ENCODE results near the gene DIAPH2.

DNA sequence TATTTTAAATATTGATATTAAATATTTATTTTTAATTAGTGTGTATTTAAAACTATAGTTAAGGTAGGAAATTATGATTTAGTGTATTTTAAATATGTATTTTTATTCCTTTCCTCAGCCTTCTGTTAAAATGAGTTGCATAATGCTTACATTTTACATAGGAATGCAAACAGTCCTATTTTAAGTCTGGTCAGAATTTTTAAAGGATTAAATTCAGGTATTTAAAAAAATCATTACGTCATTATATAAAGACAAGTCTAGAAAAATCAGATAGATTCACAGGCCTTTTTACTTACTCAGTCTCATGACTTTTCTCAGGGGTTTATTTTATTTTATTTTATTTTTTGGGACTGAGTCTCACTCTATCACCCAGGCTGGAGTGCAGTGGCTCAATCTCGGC lies 148.7 kb downstream of the DIAPH2 start:
- TF ChIP-seq, protein P1, sequence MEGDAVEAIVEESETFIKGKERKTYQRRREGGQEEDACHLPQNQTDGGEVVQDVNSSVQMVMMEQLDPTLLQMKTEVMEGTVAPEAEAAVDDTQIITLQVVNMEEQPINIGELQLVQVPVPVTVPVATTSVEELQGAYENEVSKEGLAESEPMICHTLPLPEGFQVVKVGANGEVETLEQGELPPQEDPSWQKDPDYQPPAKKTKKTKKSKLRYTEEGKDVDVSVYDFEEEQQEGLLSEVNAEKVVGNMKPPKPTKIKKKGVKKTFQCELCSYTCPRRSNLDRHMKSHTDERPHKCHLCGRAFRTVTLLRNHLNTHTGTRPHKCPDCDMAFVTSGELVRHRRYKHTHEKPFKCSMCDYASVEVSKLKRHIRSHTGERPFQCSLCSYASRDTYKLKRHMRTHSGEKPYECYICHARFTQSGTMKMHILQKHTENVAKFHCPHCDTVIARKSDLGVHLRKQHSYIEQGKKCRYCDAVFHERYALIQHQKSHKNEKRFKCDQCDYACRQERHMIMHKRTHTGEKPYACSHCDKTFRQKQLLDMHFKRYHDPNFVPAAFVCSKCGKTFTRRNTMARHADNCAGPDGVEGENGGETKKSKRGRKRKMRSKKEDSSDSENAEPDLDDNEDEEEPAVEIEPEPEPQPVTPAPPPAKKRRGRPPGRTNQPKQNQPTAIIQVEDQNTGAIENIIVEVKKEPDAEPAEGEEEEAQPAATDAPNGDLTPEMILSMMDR (IDR thresholded peaks at IDR 0.05 in 8 of 11, conservative IDR thresholded peaks at IDR 0.05 in 3 of 11), result no peak
- TF ChIP-seq POLR2AphosphoS5 (IDR thresholded peaks at IDR 0.05) (no peak), POLR2A (IDR thresholded peaks at IDR 0.05) (no peak)

Data from spleen (tissue), 7 donors.